IMR-90 (cell line): ENCODE measurements around the gene CFAP161. TPM values are rescaled to one million over a fixed set of nuclear protein-coding genes. Genes with fewer than 3 reads are reported as not detected.
"Not testable (repeated sequence)": the region's sequence is repeated elsewhere in the genome, so short reads cannot be mapped to it uniquely, and the experiment has no call there.

Experiments used
- ATAC-seq: fragments of 200-7000 bp; cut with Tn5 transposase; 2 replicates; pipeline ENCODE4 v1.9.1; 2020; ENCODE audit warnings: low read depth, mild to moderate bottlenecking, moderate library complexity
- BruUV-seq: library from RNA; stranded (reverse); fragments of 400-500 nt; replicated peaks from 2 replicates; lab custom pipeline; 2021; lab: Mats Ljungman, UMichigan
- CTCF ChIA-PET: fragments of 300-600 bp; formaldehyde crosslinking; extraction: SDS; loops from one replicate; lab custom pipeline; 2021; ENCODE audit warnings: antibody characterized with exemption; lab: Yijun Ruan, JAX
- POLR2A ChIA-PET: fragments of 300-600 bp; sonication (Branson Sonifier 250); formaldehyde crosslinking; loops from one replicate; lab custom pipeline; 2022; ENCODE audit warnings: antibody characterized with exemption; ENCODE audit not compliant: unreplicated experiment; lab: Charles Lee
- DNase-seq: peaks from one replicate; pipeline ENCODE4 v3.0.0; 2013
- H2AFZ ChIP-seq: replicated peaks from 2 replicates; pipeline ENCODE3; 2013; ENCODE audit warnings: low read length, mild to moderate bottlenecking; ENCODE audit not compliant: poor library complexity
- H2AK5ac ChIP-seq: 2 replicates; pipeline ENCODE4 v1.6.1; 2013; ENCODE audit warnings: low read depth, low read length, inconsistent platforms
- H2AK9ac ChIP-seq: replicated peaks from 2 replicates; pipeline ENCODE3; 2013; ENCODE audit warnings: mild to moderate bottlenecking, low read depth, low read length, moderate library complexity; ENCODE audit not compliant: poor library complexity
- H2BK120ac ChIP-seq: 2 replicates; pipeline ENCODE4 v1.6.1; 2013; ENCODE audit warnings: low read depth, low read length, inconsistent platforms
- H2BK15ac ChIP-seq: 3 replicates; pipeline ENCODE4 v1.6.1; 2013; ENCODE audit warnings: low read depth, low read length, inconsistent platforms
- H2BK20ac ChIP-seq: 2 replicates; pipeline ENCODE4 v1.6.1; 2013; ENCODE audit warnings: low read depth, mild to moderate bottlenecking, inconsistent platforms, low read length, moderate library complexity
- H2BK5ac ChIP-seq: 2 replicates; pipeline ENCODE4 v1.6.1; 2013; ENCODE audit warnings: mild to moderate bottlenecking, low read depth, low read length, inconsistent platforms; ENCODE audit not compliant: poor library complexity, severe bottlenecking
- H3K14ac ChIP-seq: replicated peaks from 2 replicates; pipeline ENCODE4 v1.6.1; 2013; ENCODE audit warnings: low read depth, low read length, inconsistent platforms
- H3K18ac ChIP-seq: 2 replicates; pipeline ENCODE4 v1.6.1; 2013; ENCODE audit warnings: low read depth, low read length, control low read depth
- H3K23ac ChIP-seq: 2 replicates; pipeline ENCODE4 v1.6.1; 2013; ENCODE audit warnings: low read depth, low read length, inconsistent platforms
- H3K27ac ChIP-seq: 2 replicates; pipeline ENCODE4 v1.5.1; 2013; ENCODE audit warnings: mild to moderate bottlenecking, control low read depth, low read length; ENCODE audit not compliant: insufficient read depth
- H3K27me3 ChIP-seq: 2 replicates; pipeline ENCODE4 v1.6.1; 2013; ENCODE audit warnings: low read length; ENCODE audit not compliant: control insufficient read depth, insufficient read depth
- H3K36me3 ChIP-seq: 2 replicates; pipeline ENCODE4 v1.6.1; 2013; ENCODE audit warnings: low read length, mixed read lengths; ENCODE audit not compliant: control insufficient read depth, insufficient read depth
- H3K4ac ChIP-seq: 2 replicates; pipeline ENCODE4 v1.6.1; 2013; ENCODE audit warnings: low read depth, low read length, inconsistent platforms
- H3K4me1 ChIP-seq: 2 replicates; pipeline ENCODE4 v1.6.1; 2013; ENCODE audit warnings: low read length, mixed read lengths; ENCODE audit not compliant: control insufficient read depth, insufficient read depth
- H3K4me2 ChIP-seq: 2 replicates; pipeline ENCODE4 v1.6.1; 2013; ENCODE audit warnings: low read depth, mild to moderate bottlenecking, control low read depth, low read length, moderate library complexity
- H3K4me3 ChIP-seq: 2 replicates; pipeline ENCODE4 v1.5.1; 2013; ENCODE audit warnings: low read depth, mild to moderate bottlenecking, control low read depth, low read length, moderate library complexity; ENCODE audit not compliant: insufficient read depth
- H3K56ac ChIP-seq: 2 replicates; pipeline ENCODE4 v1.6.1; 2013; ENCODE audit warnings: low read length, inconsistent platforms; ENCODE audit not compliant: insufficient read depth; ENCODE audit errors: extremely low read depth
- H3K79me1 ChIP-seq, 2 experiments: 2 replicates each; pipeline ENCODE4 v1.6.1; 2013; ENCODE audit warnings: low read length in 2 of 2, inconsistent platforms in 1 of 2, low read depth in 1 of 2
- H3K9ac ChIP-seq: 2 replicates; pipeline ENCODE4 v1.6.1; 2013; ENCODE audit warnings: low read depth, low read length, control low read depth
- H3K9me1 ChIP-seq: 2 replicates; pipeline ENCODE4 v1.6.1; 2013; ENCODE audit warnings: low read length, inconsistent platforms; ENCODE audit not compliant: insufficient read depth
- H3K9me3 ChIP-seq: 2 replicates; pipeline ENCODE4 v1.6.1; 2013; ENCODE audit warnings: low read length; ENCODE audit not compliant: control insufficient read depth, insufficient read depth
- H4K20me1 ChIP-seq: 2 replicates; pipeline ENCODE4 v1.6.1; 2013; ENCODE audit warnings: low read length, inconsistent platforms; ENCODE audit not compliant: insufficient read depth
- H4K5ac ChIP-seq: 2 replicates; pipeline ENCODE4 v1.6.1; 2013; ENCODE audit warnings: mild to moderate bottlenecking, low read depth, low read length, control low read depth
- H4K8ac ChIP-seq, 2 experiments: 2 replicates each; pipeline ENCODE4 v1.6.1; 2013; ENCODE audit warnings: low read depth in 2 of 2, low read length in 2 of 2, control low read depth in 1 of 2, inconsistent platforms in 1 of 2
- H4K91ac ChIP-seq: 2 replicates; pipeline ENCODE4 v1.6.1; 2013; ENCODE audit warnings: low read depth, low read length, inconsistent platforms; ENCODE audit not compliant: insufficient read depth
- WGBS, 2 experiments: methylation state at CpG; one replicate each; pipeline versions ENCODE4 v1.1.5 to v1.1.7; 2013; ENCODE audit warnings: missing lambda C conversion rate in 2 of 2; ENCODE audit not compliant: insufficient read length in 1 of 2; ENCODE audit errors: extremely low coverage in 2 of 2; 5-methylcytosine and 5-hydroxymethylcytosine counted together
- dilution Hi-C: fragments of 300-500 bp; cut with HindIII; formaldehyde crosslinking; loops from one replicate; pipeline ENCODE4 v1.14.3; 2018; ENCODE audit warnings: low sequenced_read_pairs; ENCODE audit not compliant: unreplicated experiment
- in situ Hi-C: fragments of 300-500 bp; cut with MboI; formaldehyde crosslinking; loops from 3 replicates; pipeline ENCODE4 v1.14.3; 2019; ENCODE audit warnings: low sequenced_read_pairs, inconsistent platforms, mixed read lengths
- intact Hi-C: fragments of 100-400 bp; cut with micrococcal nuclease; formaldehyde crosslinking; loops from 2 replicates; pipeline ENCODE4 v1.10.0; 2022
- polyA plus RNA-seq, 3 experiments: library from polyadenylated mRNA; depleted of rRNA; stranded (reverse); fragments of >200 nt; gene quantifications; 2 replicates each; pipeline ENCODE4 v1.2.3, GENCODE V29; 2012; ENCODE audit warnings: low replicate concordance in 1 of 3
- total RNA-seq: library from RNA; depleted of rRNA; stranded (reverse); fragments of >200 nt; gene quantifications from 2 replicates; pipeline ENCODE4 v1.2.3, GENCODE V29; 2012

The CFAP161 gene
- total and polyA plus RNA-seq, 2 of the 4 experiments (the other 2 are of a cell fraction) = not detected

- peaks cover 22% of the 10 kb centered on the region for H3K4me1 ChIP-seq
- H3K4me3 ChIP-seq, H3K27me3 ChIP-seq, H3K4ac ChIP-seq, H3K56ac ChIP-seq, H3K23ac ChIP-seq, ATAC-seq, H3K79me1 ChIP-seq, H3K4me2 ChIP-seq, H4K91ac ChIP-seq, H2BK15ac ChIP-seq, H4K8ac ChIP-seq, H2AFZ ChIP-seq, H4K20me1 ChIP-seq, dilution Hi-C loops, H2BK120ac ChIP-seq, H3K36me3 ChIP-seq, H2AK9ac ChIP-seq, H3K18ac ChIP-seq, intact Hi-C loops, H2AK5ac ChIP-seq, H3K27ac ChIP-seq, DNase-seq, H2BK5ac ChIP-seq, H4K5ac ChIP-seq, H2BK20ac ChIP-seq, H3K9me3 ChIP-seq, POLR2A ChIA-PET, H3K14ac ChIP-seq, H3K9ac ChIP-seq, BruUV-seq: not testable (repeated sequence)
- H3K9me1 ChIP-seq = peaks cover 22% of the 10 kb centered on the region
- CTCF ChIA-PET = interaction anchor here (3.6 to 7.1 kb wide), 2 partner anchors 107 to 108 kb away, joined by 23 to 117 read pairs; no protein-coding TSS in a partner anchor
- WGBS, 2 experiments = no CpG with 5 or more reads among the region's 37 CpGs
- in situ Hi-C loops = loop anchor here (5.0 to 10.0 kb wide), 2 partner anchors 109 to 236 kb away; no protein-coding TSS in a partner anchor
Observed at GRCh38 chr15:81158561-81158960, 24.5 kb downstream of the CFAP161 start.
